Skeletal muscle tissue (tissue), 4 donors: ENCODE results near the gene SEMA5A. TPM values are rescaled to one million over a fixed set of nuclear protein-coding genes. Genes with fewer than 3 reads are reported as not detected.

Experiments used
- H3K27ac ChIP-seq: one replicate; pipeline ENCODE4 v1.7.0; 2013; ENCODE audit warnings: mild to moderate bottlenecking, low read depth, low read length, inconsistent platforms
- H3K27me3 ChIP-seq, 3 donors: one replicate each; pipeline ENCODE4 v1.7.0; 2013; ENCODE audit warnings: low read length in 3 of 3; ENCODE audit not compliant: control insufficient read depth in 3 of 3, insufficient read depth in 3 of 3
- H3K36me3 ChIP-seq, 3 donors: one replicate each; pipeline ENCODE4 v1.7.0; 2013; ENCODE audit warnings: low read length in 3 of 3; ENCODE audit not compliant: control insufficient read depth in 3 of 3, insufficient read depth in 3 of 3
- H3K4me1 ChIP-seq, 3 donors: one replicate each; pipeline ENCODE4 v1.7.0; 2013; ENCODE audit warnings: low read length in 3 of 3, mild to moderate bottlenecking in 3 of 3; ENCODE audit not compliant: control insufficient read depth in 3 of 3, insufficient read depth in 3 of 3
- H3K4me3 ChIP-seq, 3 donors: one replicate each; pipeline ENCODE4 v1.7.0; 2013; ENCODE audit warnings: low read length in 3 of 3
- H3K9ac ChIP-seq, 3 donors: one replicate each; pipeline ENCODE4 v1.7.0; 2013; ENCODE audit warnings: low read length in 3 of 3, mild to moderate bottlenecking in 3 of 3, moderate library complexity in 2 of 3, low read depth in 1 of 3
- H3K9me3 ChIP-seq, 3 donors: one replicate each; pipeline ENCODE4 v1.7.0; 2013; ENCODE audit warnings: low read length in 3 of 3; ENCODE audit not compliant: control insufficient read depth in 3 of 3
- total RNA-seq: library from RNA; depleted of rRNA; stranded (reverse); fragments of >200 nt; gene quantifications from one replicate; pipeline ENCODE4 v1.2.3, GENCODE V29; 2014
- donor health status: Osteomylitis.

Gene SEMA5A
- total RNA-seq, 1 donor from 2014 or later, result 25.1 TPM

GRCh38 chr5:9483243-9483642 is 62.6 kb downstream of the SEMA5A start:
- Histone ChIP-seq H3K9me3 (peaks cover 0 to 3% (median 0%) of the 10 kb centered on the region in 3 donors), H3K27me3 (no peaks in the 10 kb centered on the region), H3K4me3 (no peak overlapping the region), H3K36me3 (no peaks in the 10 kb centered on the region), H3K4me1 (no peaks in the 10 kb centered on the region), H3K9ac (no peak overlapping the region), H3K27ac (no peak overlapping the region)

GRCh38 chr5:9482381-9482780 is 63.5 kb downstream of the SEMA5A start:
- no peaks in the 10 kb centered on the region for H3K4me1 ChIP-seq
- no peak overlapping the region for H3K27ac ChIP-seq
- no peaks in the 10 kb centered on the region for H3K27me3 ChIP-seq
- no peaks in the 10 kb centered on the region for H3K36me3 ChIP-seq
- peaks cover 0 to 4% (median 3%) of the 10 kb centered on the region in 3 donors for H3K9me3 ChIP-seq
- H3K4me3 ChIP-seq, result no peak overlapping the region
- no peak overlapping the region for H3K9ac ChIP-seq

GRCh38 chr5:9480499-9480898 is 65.4 kb downstream of the SEMA5A start:
- Histone ChIP-seq H3K27me3 (no peaks in the 10 kb centered on the region), H3K4me1 (no peaks in the 10 kb centered on the region), H3K4me3 (no peak overlapping the region), H3K27ac (no peak overlapping the region), H3K9ac (no peak overlapping the region), H3K9me3 (peaks cover 2 to 7% (median 7%) of the 10 kb centered on the region in 3 donors), H3K36me3 (no peaks in the 10 kb centered on the region)

- Histone ChIP-seq H3K27ac (no peak overlapping the region), H3K9me3 (peaks cover 2 to 7% (median 7%) of the 10 kb centered on the region in 3 donors), H3K4me1 (no peaks in the 10 kb centered on the region), H3K9ac (no peak overlapping the region), H3K27me3 (no peaks in the 10 kb centered on the region), H3K36me3 (no peaks in the 10 kb centered on the region), H3K4me3 (no peak overlapping the region)
These were observed 65.9 kb downstream of the SEMA5A start for GRCh38 chr5:9479990-9480389.

- H3K4me1 ChIP-seq, result no peaks in the 10 kb centered on the region
- no peaks in the 10 kb centered on the region for H3K27me3 ChIP-seq
- H3K9me3 ChIP-seq, result peaks cover 2 to 7% (median 7%) of the 10 kb centered on the region in 3 donors
- no peak overlapping the region for H3K4me3 ChIP-seq
- H3K9ac ChIP-seq, result no peak overlapping the region
- no peaks in the 10 kb centered on the region for H3K36me3 ChIP-seq
- no peak overlapping the region for H3K27ac ChIP-seq
These were observed 66.5 kb downstream of the SEMA5A start for GRCh38 chr5:9479361-9479760.

- Histone ChIP-seq H3K4me1 (no peaks in the 10 kb centered on the region), H3K36me3 (no peaks in the 10 kb centered on the region), H3K4me3 (no peak overlapping the region), H3K9me3 (peaks cover 2 to 7% (median 7%) of the 10 kb centered on the region in 3 donors), H3K27ac (no peak overlapping the region), H3K9ac (no peak overlapping the region), H3K27me3 (no peaks in the 10 kb centered on the region)
These were observed 68.3 kb downstream of the SEMA5A start for GRCh38 chr5:9477537-9477936.

GRCh38 chr5:9474219-9475002 is 71.5 kb downstream of the SEMA5A start:
- H3K4me1 ChIP-seq, result no peaks in the 10 kb centered on the region
- no peaks in the 10 kb centered on the region for H3K36me3 ChIP-seq
- no peak overlapping the region for H3K9ac ChIP-seq
- peaks cover 2 to 7% (median 7%) of the 10 kb centered on the region in 3 donors for H3K9me3 ChIP-seq
- H3K4me3 ChIP-seq, result no peak overlapping the region
- no peaks in the 10 kb centered on the region for H3K27me3 ChIP-seq
- no peak overlapping the region for H3K27ac ChIP-seq

GRCh38 chr5:9473624-9474023 is 72.3 kb downstream of the SEMA5A start:
- Histone ChIP-seq H3K4me1 (no peaks in the 10 kb centered on the region), H3K27me3 (no peaks in the 10 kb centered on the region), H3K9ac (no peak overlapping the region), H3K4me3 (no peak overlapping the region), H3K27ac (no peak overlapping the region), H3K36me3 (no peaks in the 10 kb centered on the region), H3K9me3 (peaks cover 2 to 7% (median 7%) of the 10 kb centered on the region in 3 donors)

GRCh38 chr5:9470410-9470809 is 75.5 kb downstream of the SEMA5A start:
- no peaks in the 10 kb centered on the region for H3K4me1 ChIP-seq
- H3K9me3 ChIP-seq, result no peaks in the 10 kb centered on the region
- no peaks in the 10 kb centered on the region for H3K27me3 ChIP-seq
- no peak overlapping the region for H3K27ac ChIP-seq
- no peaks in the 10 kb centered on the region for H3K36me3 ChIP-seq
- no peak overlapping the region for H3K9ac ChIP-seq
- H3K4me3 ChIP-seq, result no peak overlapping the region

- H3K27me3 ChIP-seq, result no peaks in the 10 kb centered on the region
- H3K9ac ChIP-seq, result no peak overlapping the region
- no peaks in the 10 kb centered on the region for H3K4me1 ChIP-seq
- no peak overlapping the region for H3K4me3 ChIP-seq
- H3K9me3 ChIP-seq, result no peaks in the 10 kb centered on the region
- H3K27ac ChIP-seq, result no peak overlapping the region
- H3K36me3 ChIP-seq, result no peaks in the 10 kb centered on the region
These were observed 77.9 kb downstream of the SEMA5A start for GRCh38 chr5:9468060-9468388.
